HCT116 (cell line): ENCODE results near the gene UBE2E2.

Experiments
- EZH2 ChIP-seq: fragments of 200-600 bp; sonication (generic); IDR thresholded peaks from 2 replicates; pipeline ENCODE4 v1.6.1; 2017; ENCODE audit warnings: antibody characterized with exemption, mixed run types
- EZH2phosphoT487 ChIP-seq: fragments of 200-600 bp; IDR thresholded peaks from 2 replicates; pipeline ENCODE4 v1.6.1; 2018; ENCODE audit warnings: antibody characterized with exemption, borderline replicate concordance
- MAX ChIP-seq: IDR thresholded peaks from 2 replicates; pipeline ENCODE4 v1.6.1; 2012
- POLR2A ChIP-seq: IDR thresholded peaks from 2 replicates; pipeline ENCODE4 v1.7.0; 2011; ENCODE audit warnings: borderline replicate concordance; ENCODE audit not compliant: insufficient read depth, insufficient read length; ENCODE audit errors: extremely low read depth
- SP1 ChIP-seq: IDR thresholded peaks from 2 replicates; pipeline ENCODE4 v1.6.1; 2012; ENCODE audit warnings: low read depth
- ZNF274 ChIP-seq: fragments of 200-500 bp; sonication (Bioruptor generic); IDR thresholded peaks from 2 replicates; pipeline ENCODE4 v1.6.1; 2014; ENCODE audit warnings: mild to moderate bottlenecking, low read depth, low read length, inconsistent platforms
- TF ChIP-seq, protein P1 (sequence below), 3 experiments: fragments of 200-600 bp in 1 of 3; sonication (generic) in 1 of 3; IDR thresholded peaks in 2 of 3; conservative IDR thresholded peaks in 1 of 3; 2 replicates each; pipeline ENCODE4 v1.5.1; 2012 to 2017; ENCODE audit warnings: low read depth in 2 of 3, low read length in 2 of 3, antibody characterized with exemption in 1 of 3, borderline replicate concordance in 1 of 3, control low read depth in 1 of 3, mild to moderate bottlenecking in 1 of 3, mixed read lengths in 1 of 3, mixed run types in 1 of 3, moderate library complexity in 1 of 3; ENCODE audit not compliant: insufficient read depth in 1 of 3
- TF ChIP-seq, protein P2 (sequence below): IDR thresholded peaks from 2 replicates; pipeline ENCODE4 v1.6.1; 2011; ENCODE audit warnings: mild to moderate bottlenecking, low read length, moderate library complexity; ENCODE audit not compliant: insufficient replicate concordance; ENCODE audit errors: extremely low read depth

DNA sequence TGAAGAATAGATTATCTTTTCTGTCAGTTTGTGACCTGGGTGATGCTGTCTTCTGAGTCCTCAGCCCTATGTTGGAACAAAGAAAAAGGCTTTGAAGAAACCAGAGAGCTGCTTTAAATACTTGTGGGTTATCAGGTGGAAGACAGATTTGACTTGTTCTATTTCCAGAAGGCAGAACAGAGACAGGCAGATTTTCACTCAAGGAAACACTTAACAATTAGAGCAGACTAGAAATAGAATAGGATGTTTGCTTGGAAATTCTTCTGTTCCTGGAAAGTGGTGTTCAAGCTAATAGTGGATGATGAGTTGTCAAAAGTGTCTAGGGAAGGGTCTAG lies 219.4 kb downstream of the UBE2E2 start:
- TF ChIP-seq, protein P1, sequence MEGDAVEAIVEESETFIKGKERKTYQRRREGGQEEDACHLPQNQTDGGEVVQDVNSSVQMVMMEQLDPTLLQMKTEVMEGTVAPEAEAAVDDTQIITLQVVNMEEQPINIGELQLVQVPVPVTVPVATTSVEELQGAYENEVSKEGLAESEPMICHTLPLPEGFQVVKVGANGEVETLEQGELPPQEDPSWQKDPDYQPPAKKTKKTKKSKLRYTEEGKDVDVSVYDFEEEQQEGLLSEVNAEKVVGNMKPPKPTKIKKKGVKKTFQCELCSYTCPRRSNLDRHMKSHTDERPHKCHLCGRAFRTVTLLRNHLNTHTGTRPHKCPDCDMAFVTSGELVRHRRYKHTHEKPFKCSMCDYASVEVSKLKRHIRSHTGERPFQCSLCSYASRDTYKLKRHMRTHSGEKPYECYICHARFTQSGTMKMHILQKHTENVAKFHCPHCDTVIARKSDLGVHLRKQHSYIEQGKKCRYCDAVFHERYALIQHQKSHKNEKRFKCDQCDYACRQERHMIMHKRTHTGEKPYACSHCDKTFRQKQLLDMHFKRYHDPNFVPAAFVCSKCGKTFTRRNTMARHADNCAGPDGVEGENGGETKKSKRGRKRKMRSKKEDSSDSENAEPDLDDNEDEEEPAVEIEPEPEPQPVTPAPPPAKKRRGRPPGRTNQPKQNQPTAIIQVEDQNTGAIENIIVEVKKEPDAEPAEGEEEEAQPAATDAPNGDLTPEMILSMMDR (IDR thresholded peaks at IDR 0.05 in 2 of 3, conservative IDR thresholded peaks at IDR 0.05 in 1 of 3; ENCODE audit: borderline replicate concordance in 1 of 3, insufficient read depth in 1 of 3, low read depth in 2 of 3, low read length in 2 of 3), result no peak
- TF ChIP-seq, protein P2, sequence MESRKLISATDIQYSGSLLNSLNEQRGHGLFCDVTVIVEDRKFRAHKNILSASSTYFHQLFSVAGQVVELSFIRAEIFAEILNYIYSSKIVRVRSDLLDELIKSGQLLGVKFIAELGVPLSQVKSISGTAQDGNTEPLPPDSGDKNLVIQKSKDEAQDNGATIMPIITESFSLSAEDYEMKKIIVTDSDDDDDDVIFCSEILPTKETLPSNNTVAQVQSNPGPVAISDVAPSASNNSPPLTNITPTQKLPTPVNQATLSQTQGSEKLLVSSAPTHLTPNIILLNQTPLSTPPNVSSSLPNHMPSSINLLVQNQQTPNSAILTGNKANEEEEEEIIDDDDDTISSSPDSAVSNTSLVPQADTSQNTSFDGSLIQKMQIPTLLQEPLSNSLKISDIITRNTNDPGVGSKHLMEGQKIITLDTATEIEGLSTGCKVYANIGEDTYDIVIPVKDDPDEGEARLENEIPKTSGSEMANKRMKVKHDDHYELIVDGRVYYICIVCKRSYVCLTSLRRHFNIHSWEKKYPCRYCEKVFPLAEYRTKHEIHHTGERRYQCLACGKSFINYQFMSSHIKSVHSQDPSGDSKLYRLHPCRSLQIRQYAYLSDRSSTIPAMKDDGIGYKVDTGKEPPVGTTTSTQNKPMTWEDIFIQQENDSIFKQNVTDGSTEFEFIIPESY, result no peak
- TF ChIP-seq EZH2, result no peak
- no peak for TF ChIP-seq ZNF274
- no peak for TF ChIP-seq MAX
- no peak for TF ChIP-seq POLR2A
- TF ChIP-seq SP1, result no peak
- TF ChIP-seq EZH2phosphoT487, result no peak
